Measurements from ENCODE around the gene PTPRD. TPM values are rescaled to one million over a fixed set of nuclear protein-coding genes. Genes with fewer than 3 reads are reported as not detected.

PTPRD gene
- total RNA-seq, 4 donors from 2014 or later: 19.6 to 78.9 (median 45.6) TPM

DNA sequence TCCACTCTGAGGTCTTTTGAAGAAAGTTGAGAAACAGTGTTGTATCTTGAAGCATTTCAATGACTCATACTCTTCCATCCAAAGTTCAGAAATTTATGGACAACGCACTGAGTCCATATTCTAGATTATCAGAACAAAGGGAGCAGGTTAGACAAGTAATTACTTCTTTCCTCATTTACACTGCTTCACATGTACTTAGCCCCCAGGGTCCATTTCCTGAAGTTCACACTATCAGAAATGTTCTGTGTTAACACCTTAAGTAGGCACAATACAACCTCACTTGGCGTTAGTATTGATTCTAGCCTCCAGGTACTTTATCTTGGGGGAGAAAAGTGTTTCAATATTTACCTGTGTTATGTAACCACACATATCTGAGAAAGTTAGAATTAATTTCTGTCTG lies 2325.3 kb downstream of the PTPRD start:
- intact Hi-C loops (cut with DNase I): no loop called here

DNA sequence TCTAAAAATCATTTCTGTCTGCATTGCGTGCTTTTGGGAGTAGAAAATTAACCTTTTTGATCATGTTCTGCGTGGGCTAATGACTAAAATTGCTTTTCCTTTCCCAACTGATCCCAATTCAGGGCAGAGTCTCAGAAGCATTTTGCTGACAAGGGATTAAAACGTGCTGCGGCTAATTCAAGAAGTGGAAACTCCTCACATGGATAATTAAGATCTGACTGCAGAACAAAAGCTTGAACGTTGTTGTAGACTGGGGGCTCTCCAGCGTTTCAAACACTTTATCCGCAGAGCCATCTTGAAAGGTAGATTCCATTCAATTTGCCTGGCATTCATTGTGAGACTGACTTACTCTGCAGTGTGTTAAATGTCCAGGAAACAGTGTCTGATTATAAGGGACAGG lies 2327.9 kb downstream of the PTPRD start:
- WGBS, 2 donors: 51 to 55% methylated on average over 7 of the region's 7 CpGs
- Histone ChIP-seq H3K9me3 (no peaks in the 10 kb centered on the region), H3K36me3 (no peaks in the 10 kb centered on the region), H3K4me3 (replicated peaks in 1 of 3) (no peak overlapping the region), H3K27ac (no peak overlapping the region), H3K4me1 (no peaks in the 10 kb centered on the region), H3K27me3 (no peaks in the 10 kb centered on the region)
- DNase-seq: no peak
- intact Hi-C loops (cut with DNase I): no loop called here
- TF ChIP-seq, protein P1, sequence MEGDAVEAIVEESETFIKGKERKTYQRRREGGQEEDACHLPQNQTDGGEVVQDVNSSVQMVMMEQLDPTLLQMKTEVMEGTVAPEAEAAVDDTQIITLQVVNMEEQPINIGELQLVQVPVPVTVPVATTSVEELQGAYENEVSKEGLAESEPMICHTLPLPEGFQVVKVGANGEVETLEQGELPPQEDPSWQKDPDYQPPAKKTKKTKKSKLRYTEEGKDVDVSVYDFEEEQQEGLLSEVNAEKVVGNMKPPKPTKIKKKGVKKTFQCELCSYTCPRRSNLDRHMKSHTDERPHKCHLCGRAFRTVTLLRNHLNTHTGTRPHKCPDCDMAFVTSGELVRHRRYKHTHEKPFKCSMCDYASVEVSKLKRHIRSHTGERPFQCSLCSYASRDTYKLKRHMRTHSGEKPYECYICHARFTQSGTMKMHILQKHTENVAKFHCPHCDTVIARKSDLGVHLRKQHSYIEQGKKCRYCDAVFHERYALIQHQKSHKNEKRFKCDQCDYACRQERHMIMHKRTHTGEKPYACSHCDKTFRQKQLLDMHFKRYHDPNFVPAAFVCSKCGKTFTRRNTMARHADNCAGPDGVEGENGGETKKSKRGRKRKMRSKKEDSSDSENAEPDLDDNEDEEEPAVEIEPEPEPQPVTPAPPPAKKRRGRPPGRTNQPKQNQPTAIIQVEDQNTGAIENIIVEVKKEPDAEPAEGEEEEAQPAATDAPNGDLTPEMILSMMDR (IDR thresholded peaks at IDR 0.05): no peak
- TF ChIP-seq POLR2A (IDR thresholded peaks at IDR 0.05): no peak

More for the DNA sequence above, 2325.3 kb downstream of the PTPRD start:
- Histone ChIP-seq H3K27me3 (no peaks in the 10 kb centered on the region), H3K36me3 (no peaks in the 10 kb centered on the region), H3K27ac (no peak overlapping the region), H3K4me3 (replicated peaks in 1 of 3) (no peak overlapping the region), H3K4me1 (no peaks in the 10 kb centered on the region), H3K9me3 (no peaks in the 10 kb centered on the region)
- 56 to 73% methylated on average over 2 of the region's 2 CpGs for WGBS, 2 donors
- TF ChIP-seq, protein P1 (IDR thresholded peaks at IDR 0.05): no peak
- no peak for DNase-seq

DNA sequence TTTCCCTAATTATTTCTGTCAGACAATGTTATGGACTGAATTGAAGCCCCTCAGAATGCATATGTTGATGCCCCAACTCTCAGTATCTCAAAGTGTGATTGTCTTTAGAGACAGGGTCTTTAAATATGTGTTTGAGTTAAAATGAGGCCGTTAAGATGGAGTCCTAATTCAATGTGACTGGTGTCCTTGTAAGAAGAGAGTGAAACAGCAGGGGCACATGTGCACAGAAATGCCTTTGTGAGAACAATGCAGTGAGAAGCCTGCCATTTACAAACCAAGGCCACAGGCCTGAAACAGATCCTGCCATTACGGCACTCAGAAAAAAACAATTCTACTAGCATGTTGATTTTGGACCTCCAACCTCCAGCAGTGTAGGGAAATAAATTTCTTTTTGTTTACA lies 2330.3 kb downstream of the PTPRD start:
- H3K9me3 ChIP-seq: no peaks in the 10 kb centered on the region
- no peak for TF ChIP-seq POLR2A (IDR thresholded peaks at IDR 0.05)
- TF ChIP-seq, protein P1 (IDR thresholded peaks at IDR 0.05): no peak
- no peak for DNase-seq
- 68 to 83% methylated on average over 2 of the region's 2 CpGs for WGBS, 2 donors
- H3K4me1 ChIP-seq: no peaks in the 10 kb centered on the region
- no peaks in the 10 kb centered on the region for H3K27me3 ChIP-seq
- intact Hi-C loops (cut with DNase I): no loop called here
- H3K36me3 ChIP-seq: no peaks in the 10 kb centered on the region
- no peak overlapping the region for H3K27ac ChIP-seq
- no peak overlapping the region for H3K4me3 ChIP-seq (replicated peaks in 1 of 3)

DNA sequence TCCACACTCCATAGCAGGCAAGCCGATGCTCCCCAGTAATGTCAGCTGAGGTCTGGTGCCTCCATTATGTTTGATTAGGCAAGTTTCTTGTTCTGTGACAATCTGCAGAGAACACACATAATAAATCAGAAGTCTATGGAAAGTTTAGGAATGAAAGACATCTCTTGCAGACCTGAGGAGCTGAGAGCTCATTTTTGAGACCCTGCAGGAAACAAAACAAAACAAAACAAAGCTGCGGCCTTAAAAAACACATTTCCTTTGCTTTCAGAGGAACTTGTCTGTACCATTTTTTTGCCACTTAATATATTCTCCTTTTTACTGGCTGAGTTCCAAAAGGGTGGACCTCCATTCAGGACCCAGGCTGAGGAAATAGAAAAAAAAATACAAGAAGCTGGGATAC lies 2332.0 kb downstream of the PTPRD start:
- intact Hi-C loops (cut with DNase I): no loop called here
- H3K27ac ChIP-seq: no peak overlapping the region
- 25 to 31% methylated on average over 2 of the region's 2 CpGs for WGBS, 2 donors
- no peaks in the 10 kb centered on the region for H3K36me3 ChIP-seq
- H3K4me1 ChIP-seq: no peaks in the 10 kb centered on the region
- TF ChIP-seq, protein P1 (IDR thresholded peaks at IDR 0.05): no peak
- no peak for TF ChIP-seq POLR2A (IDR thresholded peaks at IDR 0.05)
- no peak for DNase-seq
- H3K9me3 ChIP-seq: no peaks in the 10 kb centered on the region
- no peak overlapping the region for H3K4me3 ChIP-seq (replicated peaks in 1 of 3)
- H3K27me3 ChIP-seq: no peaks in the 10 kb centered on the region

DNA sequence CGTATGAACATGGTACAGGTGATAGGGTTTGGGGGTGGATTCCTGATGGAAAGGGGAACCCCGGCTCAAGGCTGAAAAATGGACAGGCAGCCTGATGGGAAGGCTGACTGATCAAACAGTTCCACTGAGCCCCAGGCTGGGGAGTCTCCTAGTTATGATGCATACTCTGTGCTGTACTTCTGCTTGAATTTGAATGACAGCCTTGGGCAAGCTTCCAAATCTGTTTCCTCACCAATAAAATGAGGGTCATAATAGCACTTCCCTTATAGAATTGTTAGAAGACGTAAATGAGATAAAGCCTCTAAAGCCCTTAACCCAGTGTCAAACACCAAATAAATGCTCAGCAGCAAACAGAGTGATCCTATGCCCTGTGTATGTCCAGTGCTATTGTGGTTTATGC lies 2334.8 kb downstream of the PTPRD start:
- no peak for DNase-seq
- H3K27ac ChIP-seq: no peak overlapping the region
- TF ChIP-seq, protein P1 (IDR thresholded peaks at IDR 0.05): no peak
- TF ChIP-seq POLR2A (IDR thresholded peaks at IDR 0.05): no peak
- intact Hi-C loops (cut with DNase I): no loop called here
- no peaks in the 10 kb centered on the region for H3K36me3 ChIP-seq
- H3K9me3 ChIP-seq: no peaks in the 10 kb centered on the region
- no peaks in the 10 kb centered on the region for H3K27me3 ChIP-seq
- H3K4me3 ChIP-seq (replicated peaks in 1 of 3): no peak overlapping the region
- 78 to 80% methylated on average over 3 of the region's 3 CpGs for WGBS, 2 donors
- H3K4me1 ChIP-seq: no peaks in the 10 kb centered on the region

All from thyroid gland (tissue), 4 donors.